Measurements from ENCODE around the gene AP5Z1. TPM values are rescaled to one million over a fixed set of nuclear protein-coding genes. Genes with fewer than 3 reads are reported as not detected.

Gene AP5Z1
- total RNA-seq, 1 experiment from 2014 or later: 70.7 TPM

- Mint-ChIP-seq H3K4me3 (ENCODE audit: low read depth, unreplicated experiment) (no peak overlapping the region), H3K27me3 (ENCODE audit: unreplicated experiment) (peaks cover 45% of the 10 kb centered on the region), H3K9me3 (ENCODE audit: low read depth, unreplicated experiment) (peaks cover 4% of the 10 kb centered on the region), H3K4me1 (ENCODE audit: low read depth, unreplicated experiment) (no peaks in the 10 kb centered on the region), H3K36me3 (ENCODE audit: insufficient read depth, unreplicated experiment) (no peaks in the 10 kb centered on the region), H3K27ac (ENCODE audit: unreplicated experiment) (no peak overlapping the region)
- intact Hi-C loops (cut with micrococcal nuclease; ENCODE audit: unreplicated experiment): no loop called here
- BruUV-seq (replicated peaks): no TSS peak
- CTCF ChIA-PET: interaction anchor here (0.7 kb wide), 1 partner anchor 309 kb away, joined by 6 read pairs; no protein-coding TSS in a partner anchor
- DNase-seq: no peak
- no peak for TF ChIP-seq CTCF (IDR thresholded peaks at IDR 0.05; ENCODE audit: unreplicated experiment)
Observed at GRCh38 chr7:4808026-4808425, 32.6 kb downstream of the AP5Z1 start.

- no peaks in the 10 kb centered on the region for H3K36me3 Mint-ChIP-seq (ENCODE audit: insufficient read depth, unreplicated experiment)
- H3K4me1 Mint-ChIP-seq (ENCODE audit: low read depth, unreplicated experiment): no peaks in the 10 kb centered on the region
- peaks cover 5% of the 10 kb centered on the region for H3K9me3 Mint-ChIP-seq (ENCODE audit: low read depth, unreplicated experiment)
- TF ChIP-seq CTCF (IDR thresholded peaks at IDR 0.05; ENCODE audit: unreplicated experiment): no peak
- DNase-seq: no peak
- intact Hi-C loops (cut with micrococcal nuclease; ENCODE audit: unreplicated experiment): no loop called here
- H3K27ac Mint-ChIP-seq (ENCODE audit: unreplicated experiment): no peak overlapping the region
- no TSS peak for BruUV-seq (replicated peaks)
- no peak overlapping the region for H3K4me3 Mint-ChIP-seq (ENCODE audit: low read depth, unreplicated experiment)
- CTCF ChIA-PET: interaction anchor here (0.7 kb wide), 1 partner anchor 308 kb away, joined by 6 read pairs; no protein-coding TSS in a partner anchor
- H3K27me3 Mint-ChIP-seq (ENCODE audit: unreplicated experiment): peaks cover 51% of the 10 kb centered on the region
Observed at GRCh38 chr7:4808565-4808964, 33.1 kb downstream of the AP5Z1 start.

- Mint-ChIP-seq H3K27me3 (ENCODE audit: unreplicated experiment) (peaks cover 56% of the 10 kb centered on the region), H3K4me3 (ENCODE audit: low read depth, unreplicated experiment) (no peak overlapping the region), H3K36me3 (ENCODE audit: insufficient read depth, unreplicated experiment) (no peaks in the 10 kb centered on the region), H3K4me1 (ENCODE audit: low read depth, unreplicated experiment) (no peaks in the 10 kb centered on the region), H3K9me3 (ENCODE audit: low read depth, unreplicated experiment) (peaks cover 5% of the 10 kb centered on the region), H3K27ac (ENCODE audit: unreplicated experiment) (no peak overlapping the region)
- intact Hi-C loops (cut with micrococcal nuclease; ENCODE audit: unreplicated experiment): no loop called here
- no TSS peak for BruUV-seq (replicated peaks)
- no peak for DNase-seq
- CTCF ChIA-PET: no interaction called here
- TF ChIP-seq CTCF (IDR thresholded peaks at IDR 0.05; ENCODE audit: unreplicated experiment): no peak
Observed at GRCh38 chr7:4809091-4809591, 33.7 kb downstream of the AP5Z1 start.

- CTCF ChIA-PET: no interaction called here
- Mint-ChIP-seq H3K4me1 (ENCODE audit: low read depth, unreplicated experiment) (no peaks in the 10 kb centered on the region), H3K27me3 (ENCODE audit: unreplicated experiment) (peaks cover 62% of the 10 kb centered on the region), H3K36me3 (ENCODE audit: insufficient read depth, unreplicated experiment) (no peaks in the 10 kb centered on the region), H3K27ac (ENCODE audit: unreplicated experiment) (no peak overlapping the region), H3K9me3 (ENCODE audit: low read depth, unreplicated experiment) (peaks cover 5% of the 10 kb centered on the region), H3K4me3 (ENCODE audit: low read depth, unreplicated experiment) (no peak overlapping the region)
- no peak for DNase-seq
- intact Hi-C loops (cut with micrococcal nuclease; ENCODE audit: unreplicated experiment): no loop called here
- no peak for TF ChIP-seq CTCF (IDR thresholded peaks at IDR 0.05; ENCODE audit: unreplicated experiment)
- no TSS peak for BruUV-seq (replicated peaks)
Observed at GRCh38 chr7:4809666-4810065, 34.2 kb downstream of the AP5Z1 start.
